HG02852 (cell line): ENCODE data around the gene MBP.

ENCODE experiments used
- ATAC-seq: cut with Tn5 transposase; IDR thresholded peaks from one replicate; pipeline ENCODE4 v1.9.1; 2021; ENCODE audit warnings: mild to moderate bottlenecking, moderate library complexity; ENCODE audit not compliant: unreplicated experiment

Gene MBP

DNA sequence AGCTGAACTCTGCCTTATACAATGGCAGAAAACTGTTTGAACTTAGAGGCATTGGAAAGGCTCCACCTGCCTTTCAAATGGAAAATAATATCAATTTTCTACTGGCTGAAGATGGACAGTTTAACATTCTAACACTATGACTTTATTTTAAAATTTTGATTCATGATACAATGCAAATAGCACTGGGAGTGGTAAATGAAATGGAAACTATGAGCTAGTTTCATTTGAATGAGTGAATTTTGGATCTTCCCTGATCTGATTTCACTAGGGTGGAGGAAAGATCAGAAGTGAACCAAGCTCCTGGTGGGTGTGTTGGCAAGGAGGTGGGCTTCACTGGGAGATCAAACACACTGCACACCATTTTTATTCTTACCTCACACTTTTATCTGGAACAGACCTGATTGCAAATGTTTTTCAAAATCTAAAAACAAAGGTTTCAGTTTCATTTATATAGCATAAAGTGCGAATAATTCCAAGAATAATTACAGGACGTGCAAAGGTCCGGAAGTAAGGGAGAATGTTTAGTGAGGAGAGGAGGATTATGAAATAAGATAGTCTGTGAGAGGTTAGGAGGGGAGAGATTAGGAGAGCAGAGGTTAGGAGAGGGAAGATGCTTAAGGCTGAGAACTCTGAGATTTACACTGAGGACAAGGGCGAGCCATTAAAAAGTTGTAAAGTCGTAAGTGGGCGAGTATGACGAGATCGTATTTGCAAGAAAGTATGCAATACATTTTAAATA is 18.6 kb upstream of the MBP start:
- ATAC-seq, result no peak

- ATAC-seq, result no peak
These were observed 18.0 kb upstream of the MBP start for GRCh38 chr18:77150588-77150987.

GRCh38 chr18:77148289-77148688 is 15.7 kb upstream of the MBP start:
- ATAC-seq, result no peak

- no peak for ATAC-seq
These were observed 14.9 kb upstream of the MBP start for GRCh38 chr18:77147418-77147852.

- no peak for ATAC-seq
These were observed 13.9 kb upstream of the MBP start for GRCh38 chr18:77146249-77147080.

DNA sequence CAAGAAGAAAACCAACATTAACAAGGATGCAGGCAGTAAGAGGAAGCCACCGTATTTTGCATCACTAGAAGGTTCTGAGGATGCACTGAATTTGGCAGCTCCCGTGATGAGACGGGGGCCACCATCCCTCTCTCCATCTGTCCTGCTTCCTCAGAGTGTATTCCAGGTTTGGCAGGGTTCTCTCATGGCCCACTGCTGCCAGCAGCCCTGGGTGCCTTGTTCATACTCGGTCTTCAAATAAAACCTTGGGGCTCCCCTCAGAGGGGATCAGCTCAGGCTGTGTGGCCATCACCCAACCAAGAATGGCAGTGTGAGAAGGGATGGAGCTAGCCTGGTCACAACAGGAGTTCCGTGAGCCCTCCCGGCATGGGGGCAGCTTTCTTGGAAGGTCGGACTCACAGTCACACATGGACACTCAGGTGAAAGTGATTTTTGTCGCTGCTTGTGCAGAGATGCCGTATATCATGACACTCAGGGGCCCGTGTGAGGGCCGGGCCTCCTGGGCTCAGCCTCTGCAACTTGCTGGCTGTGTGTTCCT is 12.8 kb upstream of the MBP start:
- ATAC-seq, result no peak

GRCh38 chr18:77144451-77145118 is 12.0 kb upstream of the MBP start:
- no peak for ATAC-seq

GRCh38 chr18:77144046-77144445 is 11.5 kb upstream of the MBP start:
- no peak for ATAC-seq

DNA sequence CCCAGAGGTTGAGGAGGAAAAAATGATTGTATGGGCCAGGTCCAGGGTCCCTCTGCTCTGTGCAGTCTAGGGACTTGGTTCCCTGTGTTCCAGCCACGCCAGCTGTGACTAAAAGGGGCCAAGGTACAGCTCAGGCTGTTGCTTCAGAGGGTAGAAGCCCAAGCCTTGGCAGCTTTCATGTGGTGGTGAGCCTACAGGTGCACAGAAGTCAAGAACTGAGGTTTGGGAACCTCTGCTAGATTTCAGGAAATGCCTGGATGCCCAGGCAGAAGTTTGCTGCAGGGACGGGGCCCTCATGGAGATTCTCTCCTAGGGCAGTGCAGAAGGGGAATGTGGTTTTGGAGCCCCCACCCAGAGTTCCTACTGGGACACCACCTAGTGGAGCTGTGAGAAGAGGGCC is 10.6 kb upstream of the MBP start:
- ATAC-seq, result no peak

- no peak for ATAC-seq
These were observed 9.0 kb upstream of the MBP start for GRCh38 chr18:77141401-77142118.

GRCh38 chr18:77140439-77141109 is 8.0 kb upstream of the MBP start:
- no peak for ATAC-seq

DNA sequence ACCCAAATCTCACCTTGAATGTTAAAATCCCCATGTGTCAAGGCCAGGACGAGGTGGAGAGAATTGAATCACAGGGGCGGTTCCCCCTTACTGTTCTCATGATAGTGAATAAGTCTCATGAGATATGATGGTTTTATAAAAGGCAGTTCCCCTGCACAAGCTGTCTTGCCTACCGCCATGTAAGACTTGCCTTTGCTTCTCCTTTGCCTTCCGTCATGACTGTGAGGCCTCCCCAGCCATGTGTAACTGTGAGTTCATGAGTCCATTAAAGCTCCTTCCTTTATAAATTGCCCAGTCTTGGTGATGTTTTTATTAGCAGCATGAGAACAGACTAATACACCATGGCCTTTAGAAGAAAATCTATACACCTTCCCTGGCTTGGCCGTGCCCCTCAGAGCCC is 7.4 kb upstream of the MBP start:
- ATAC-seq, result no peak

DNA sequence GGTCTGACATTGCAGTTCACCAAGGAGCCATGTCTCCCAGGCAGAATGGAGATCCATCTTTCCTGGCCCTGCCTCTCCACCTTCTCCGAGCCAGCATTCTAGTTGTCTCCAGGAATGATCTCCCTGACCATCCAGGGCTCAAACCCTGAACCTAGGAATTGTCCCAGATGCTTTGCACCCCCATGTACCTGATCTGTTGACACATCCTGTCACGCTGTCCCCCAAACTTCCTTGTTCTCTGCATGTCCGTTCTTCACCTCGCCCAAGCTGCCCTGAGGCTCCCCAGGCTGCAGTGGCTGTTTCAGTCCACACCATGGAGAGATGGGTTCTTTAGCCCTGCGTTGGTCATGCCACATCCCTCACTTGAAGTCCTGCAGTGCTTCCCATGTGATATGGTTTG is 7.0 kb upstream of the MBP start:
- ATAC-seq, result no peak

DNA sequence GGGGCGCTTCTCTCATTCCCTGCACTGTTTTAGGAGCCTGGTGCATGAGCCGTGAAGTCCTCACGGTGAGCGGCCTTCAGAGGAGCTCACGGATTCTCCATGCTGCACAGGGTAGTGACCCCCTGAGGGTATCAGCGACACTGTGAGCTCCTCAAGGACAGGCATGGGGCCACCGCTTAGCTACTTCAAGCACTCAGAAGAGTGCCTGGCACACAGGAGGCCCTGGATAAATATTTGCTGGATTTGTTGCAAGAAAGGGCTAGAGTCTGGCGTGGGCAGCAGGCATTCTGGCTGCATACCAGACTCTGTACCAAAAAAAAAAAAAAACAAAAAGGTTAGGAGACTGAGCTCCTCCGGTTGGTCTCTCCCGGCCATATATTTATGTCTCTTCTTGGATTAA is 5.7 kb upstream of the MBP start:
- no peak for ATAC-seq

GRCh38 chr18:77137851-77138250 is 5.3 kb upstream of the MBP start:
- no peak for ATAC-seq

- ATAC-seq, result no peak
These were observed 4.5 kb upstream of the MBP start for GRCh38 chr18:77136871-77137665.

- no peak for ATAC-seq
These were observed 3.6 kb upstream of the MBP start for GRCh38 chr18:77136076-77136718.

GRCh38 chr18:77135339-77136075 is 2.9 kb upstream of the MBP start:
- ATAC-seq, result no peak
